ENCODE data around the gene ZBTB20.

GRCh38 chr3:114400371-114400770, 746.7 kb downstream of the ZBTB20 start:
- TF ChIP-seq EZH2 (IDR thresholded peaks at IDR 0.05; ENCODE audit: low read length, missing control alignments) (no peak), CTCF (conservative IDR thresholded peaks at IDR 0.05 in 1 of 2, IDR thresholded peaks at IDR 0.05 in 1 of 2; ENCODE audit: low read depth in 1 of 2, low read length in 2 of 2) (no peak)
